HG03558 (cell line): Measurements from ENCODE around the gene OSGIN1.

Experiments used
- ATAC-seq: cut with Tn5 transposase; IDR thresholded peaks from one replicate; pipeline ENCODE4 v1.9.1; 2021; ENCODE audit warnings: moderate number of reproducible peaks; ENCODE audit not compliant: unreplicated experiment; ENCODE audit errors: extremely low read depth

The OSGIN1 gene

GRCh38 chr16:83994087-83994486 lies 41.0 kb downstream of the OSGIN1 start:
- no peak for ATAC-seq

GRCh38 chr16:83994703-83995102 lies 41.7 kb downstream of the OSGIN1 start:
- ATAC-seq, result no peak

- ATAC-seq, result no peak
These were observed 42.7 kb downstream of the OSGIN1 start for GRCh38 chr16:83995754-83996153.

GRCh38 chr16:83996481-83997252 lies 43.6 kb downstream of the OSGIN1 start:
- no peak for ATAC-seq

GRCh38 chr16:83998091-83998490 lies 45.1 kb downstream of the OSGIN1 start:
- no peak for ATAC-seq

GRCh38 chr16:84000989-84001642 lies 48.1 kb downstream of the OSGIN1 start:
- ATAC-seq, result no peak

- no peak for ATAC-seq
These were observed 48.7 kb downstream of the OSGIN1 start for GRCh38 chr16:84001726-84002125.

- no peak for ATAC-seq
These were observed 50.0 kb downstream of the OSGIN1 start for GRCh38 chr16:84003038-84003437.

- no peak for ATAC-seq
These were observed 51.4 kb downstream of the OSGIN1 start for GRCh38 chr16:84004442-84004841.

- no peak for ATAC-seq
These were observed 52.4 kb downstream of the OSGIN1 start for GRCh38 chr16:84005391-84005790.

GRCh38 chr16:84007520-84007919 lies 54.5 kb downstream of the OSGIN1 start:
- ATAC-seq, result no peak

- no peak for ATAC-seq
These were observed 54.9 kb downstream of the OSGIN1 start for GRCh38 chr16:84007965-84008364.

GRCh38 chr16:84009282-84009681 lies 56.2 kb downstream of the OSGIN1 start:
- no peak for ATAC-seq

GRCh38 chr16:84013787-84014569 lies 60.9 kb downstream of the OSGIN1 start:
- ATAC-seq, result peak; percentile 53

GRCh38 chr16:84014570-84015327 lies 61.7 kb downstream of the OSGIN1 start:
- ATAC-seq, result no peak

GRCh38 chr16:84015399-84015798 lies 62.4 kb downstream of the OSGIN1 start:
- ATAC-seq, result no peak
